Hematopoietic multipotent progenitor cell treated with erythropoietin and hydrocortisone succinate and interleukin-3 and kit ligand, for 8 days (in vitro differentiated cells): Measurements from ENCODE around the gene ERBB4.
"Not testable (repeated sequence)": the region's sequence is repeated elsewhere in the genome, so short reads cannot be mapped to it uniquely, and the experiment has no call there.

ENCODE experiments used
- DNase-seq: peaks from one replicate; pipeline ENCODE4 v3.0.0-alpha.2; 2015

The ERBB4 gene

DNA sequence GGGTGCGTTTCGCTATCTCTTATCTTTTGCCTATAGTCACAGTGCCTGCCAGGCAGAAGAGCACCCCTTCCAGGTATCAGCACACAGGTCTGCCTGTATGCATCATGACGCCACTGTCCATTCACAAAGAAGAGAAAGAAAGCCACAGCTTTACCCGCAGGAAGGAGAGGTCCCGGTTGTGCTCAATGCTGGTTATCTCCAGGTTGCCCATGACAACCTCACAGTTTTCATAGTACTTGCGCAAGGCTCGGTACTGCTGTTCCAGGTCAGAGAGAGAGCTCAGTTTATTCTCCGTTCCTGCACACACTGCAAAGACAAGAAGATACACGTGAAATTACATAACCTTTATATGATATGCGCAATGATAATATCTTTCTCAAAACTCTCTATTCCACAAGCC lies 414.0 kb downstream of the ERBB4 start:
- no peak for DNase-seq

GRCh38 chr2:212119591-212119990 lies 419.0 kb downstream of the ERBB4 start:
- no peak for DNase-seq

- no peak for DNase-seq
Measured at GRCh38 chr2:212117926-212118325, 420.7 kb downstream of the ERBB4 start.

DNA sequence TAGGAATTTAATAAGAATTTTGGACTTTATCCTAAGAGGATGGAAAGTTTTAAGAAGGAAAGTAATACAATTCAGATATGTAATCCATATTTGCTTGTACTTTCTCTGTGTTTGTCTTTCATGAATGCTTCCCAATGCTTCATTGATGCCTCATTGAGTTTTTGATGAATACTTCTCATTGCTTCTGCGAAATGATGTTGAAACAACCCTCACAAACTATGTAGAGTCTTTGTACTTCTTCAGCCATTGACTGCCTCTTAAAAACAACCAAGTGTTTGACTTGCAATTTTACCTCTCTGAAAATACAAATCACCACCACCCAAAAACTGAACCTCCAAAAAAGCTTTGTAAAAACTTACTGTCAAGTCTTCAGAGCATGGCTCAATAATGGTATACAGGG lies 424.1 kb downstream of the ERBB4 start:
- DNase-seq, result no peak

DNA sequence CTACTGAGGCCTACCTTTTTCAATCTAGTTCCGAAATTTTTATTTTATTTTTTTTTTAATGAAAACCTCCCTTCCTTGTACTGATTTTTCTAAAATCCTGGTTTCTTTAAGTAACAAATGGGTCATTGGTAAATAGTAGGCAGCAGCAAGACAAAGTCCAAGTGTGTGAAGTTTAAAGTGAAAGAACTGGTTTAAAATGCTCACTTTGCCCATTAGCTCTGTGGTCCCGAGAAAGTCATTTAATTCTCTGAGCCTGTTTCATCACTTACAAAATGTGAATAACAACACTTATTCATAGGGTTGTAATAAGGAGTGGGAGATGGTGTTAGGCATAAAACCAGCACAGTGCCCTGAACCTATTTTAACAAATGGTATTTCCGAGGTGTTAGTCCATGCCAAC lies 426.2 kb downstream of the ERBB4 start:
- DNase-seq, result no peak

DNA sequence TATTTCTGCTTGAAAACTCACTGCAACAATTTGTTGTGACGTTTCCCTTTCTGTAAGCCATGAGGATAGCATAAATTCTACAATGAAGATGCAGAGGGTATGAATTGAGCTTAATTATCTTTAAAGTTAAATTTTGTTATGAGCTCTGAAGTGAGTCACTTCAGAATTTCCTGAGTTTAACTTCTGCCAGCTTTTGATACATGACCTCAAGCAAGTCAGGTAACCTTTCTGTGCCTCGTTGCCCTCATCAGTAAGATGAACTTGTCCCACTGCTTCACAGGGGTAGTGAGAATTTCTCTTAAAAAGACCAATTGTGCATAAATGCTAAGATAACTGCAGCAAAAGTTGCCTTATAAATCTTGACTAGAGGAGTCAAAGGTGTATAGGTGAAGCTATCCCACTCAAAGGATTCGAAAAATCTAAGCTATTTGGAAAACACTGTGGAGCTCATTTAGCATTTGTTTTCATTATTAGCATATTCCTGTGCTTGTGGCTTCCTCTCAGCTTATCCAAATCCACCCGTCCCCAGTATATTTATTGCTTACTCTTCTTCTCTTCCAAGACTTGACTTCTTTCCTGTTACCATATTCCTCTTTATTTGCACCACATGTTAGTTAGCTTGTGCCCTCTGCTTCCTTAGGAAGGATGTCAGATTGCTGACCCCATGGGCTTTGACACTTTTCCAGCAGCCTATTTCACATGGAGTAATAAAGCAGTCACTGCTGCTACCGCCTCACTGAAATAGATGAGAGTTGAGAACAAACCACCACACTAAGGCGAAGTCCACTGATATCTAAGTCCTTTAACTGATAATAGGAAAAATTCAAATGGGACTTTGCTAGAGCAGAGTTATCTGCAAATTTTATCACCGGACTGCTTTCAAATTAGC lies 428.6 kb downstream of the ERBB4 start:
- no peak for DNase-seq

DNA sequence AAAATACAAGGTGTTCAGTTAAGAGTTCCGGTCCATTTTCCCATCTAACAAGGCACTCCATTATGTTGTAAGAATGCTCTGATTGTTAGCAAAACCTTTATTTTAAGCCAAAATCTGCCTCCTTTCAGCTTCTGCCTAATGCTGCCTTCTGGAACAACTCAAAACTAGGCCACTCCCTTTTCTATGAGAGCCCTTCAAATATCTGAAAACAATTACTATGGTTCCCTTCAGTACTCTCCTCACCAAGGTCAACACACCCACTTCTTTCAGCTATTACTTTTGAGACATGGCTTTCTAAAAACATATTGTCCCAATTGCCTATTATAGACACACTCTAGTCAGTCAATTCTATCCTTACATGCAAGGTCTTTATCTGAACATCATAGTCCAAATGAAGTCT lies 429.4 kb downstream of the ERBB4 start:
- DNase-seq, result no peak

GRCh38 chr2:212107989-212108388 lies 430.6 kb downstream of the ERBB4 start:
- no peak for DNase-seq

DNA sequence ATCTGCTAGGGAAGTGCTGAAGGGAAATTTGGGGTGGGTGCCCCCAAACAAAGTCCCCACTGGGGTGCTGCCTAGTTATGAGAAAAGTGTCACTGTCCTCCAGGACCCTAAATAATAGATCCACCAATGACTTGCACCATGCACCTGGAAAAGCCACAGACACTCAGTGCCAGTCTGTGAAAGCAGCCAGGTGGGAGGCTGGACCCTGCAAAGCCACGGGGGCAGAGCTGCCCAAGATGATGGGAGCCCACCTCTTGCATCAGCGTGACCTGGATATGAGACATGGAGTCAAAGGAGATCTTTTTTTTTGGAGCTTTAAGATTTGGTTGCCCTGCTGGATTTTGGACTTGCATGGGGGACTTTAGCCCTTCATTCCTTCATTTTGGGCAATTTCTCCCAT lies 431.6 kb downstream of the ERBB4 start:
- no peak for DNase-seq

GRCh38 chr2:212106536-212106935 lies 432.1 kb downstream of the ERBB4 start:
- DNase-seq, result not testable (repeated sequence)

DNA sequence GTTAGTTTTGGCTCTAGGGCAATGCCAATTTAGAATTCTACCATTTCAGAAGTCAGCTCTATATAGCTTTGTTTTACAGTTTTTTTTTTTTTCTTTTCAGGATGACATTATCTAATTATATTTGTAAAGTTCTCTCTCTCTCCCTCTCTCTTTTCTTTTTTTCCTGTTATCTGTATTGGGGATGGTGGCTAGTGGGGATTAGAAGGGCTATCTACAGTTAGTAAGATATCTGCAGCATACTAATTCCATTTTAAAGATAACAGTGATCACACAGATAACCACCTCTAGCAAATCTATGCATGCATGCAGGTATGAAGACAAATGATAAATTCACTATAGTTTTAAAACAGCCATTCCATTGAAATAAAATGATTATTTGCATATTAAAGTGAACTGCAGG lies 438.9 kb downstream of the ERBB4 start:
- DNase-seq, result no peak

GRCh38 chr2:212098966-212099365 lies 439.6 kb downstream of the ERBB4 start:
- no peak for DNase-seq

- no peak for DNase-seq
Measured at GRCh38 chr2:212097001-212097400, 441.6 kb downstream of the ERBB4 start.

- no peak for DNase-seq
Measured at GRCh38 chr2:212089873-212090272, 448.7 kb downstream of the ERBB4 start.

- no peak for DNase-seq
Measured at GRCh38 chr2:212088353-212088752, 450.2 kb downstream of the ERBB4 start.

DNA sequence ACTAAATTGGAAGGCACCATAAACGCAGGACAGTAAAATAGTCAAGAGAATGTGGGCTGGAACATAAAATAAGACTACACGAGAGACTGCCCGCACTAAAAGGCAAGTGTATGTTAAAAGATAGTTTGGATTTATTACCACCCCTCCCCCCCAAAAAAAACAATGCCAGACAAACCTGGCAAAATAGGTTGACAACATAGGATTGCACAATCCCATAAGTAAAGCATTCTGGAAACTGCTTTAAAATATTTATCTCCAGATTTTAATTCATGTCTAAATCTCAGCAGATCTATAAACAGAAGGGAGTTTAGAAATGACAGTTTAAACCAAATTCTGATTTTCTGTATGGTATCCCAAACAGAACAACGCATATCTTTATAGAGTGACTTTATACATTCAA lies 455.1 kb downstream of the ERBB4 start:
- DNase-seq, result no peak

GRCh38 chr2:212078103-212078502 lies 460.5 kb downstream of the ERBB4 start:
- no peak for DNase-seq

- no peak for DNase-seq
Measured at GRCh38 chr2:212076456-212076855, 462.1 kb downstream of the ERBB4 start.

DNA sequence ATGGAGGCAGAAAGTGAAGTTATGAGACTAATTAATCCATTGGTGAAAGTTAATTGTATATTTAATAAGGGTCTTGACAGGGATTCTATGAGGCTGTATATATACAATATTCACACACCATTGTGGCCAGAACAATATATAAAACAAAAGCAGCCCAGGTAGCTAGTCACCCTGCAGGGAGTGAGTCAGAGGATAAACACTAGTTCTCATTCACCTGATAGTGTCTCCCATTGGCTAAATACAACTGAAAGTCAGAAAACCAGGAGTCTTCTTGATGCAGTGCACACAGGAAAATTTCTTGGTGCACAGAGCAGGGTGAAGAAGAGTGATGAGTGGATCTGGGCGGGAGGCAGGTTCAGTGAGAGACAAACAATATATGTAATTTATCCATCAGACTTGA lies 465.2 kb downstream of the ERBB4 start:
- DNase-seq, result no peak

- no peak for DNase-seq
Measured at GRCh38 chr2:212066546-212066945, 472.1 kb downstream of the ERBB4 start.

DNA sequence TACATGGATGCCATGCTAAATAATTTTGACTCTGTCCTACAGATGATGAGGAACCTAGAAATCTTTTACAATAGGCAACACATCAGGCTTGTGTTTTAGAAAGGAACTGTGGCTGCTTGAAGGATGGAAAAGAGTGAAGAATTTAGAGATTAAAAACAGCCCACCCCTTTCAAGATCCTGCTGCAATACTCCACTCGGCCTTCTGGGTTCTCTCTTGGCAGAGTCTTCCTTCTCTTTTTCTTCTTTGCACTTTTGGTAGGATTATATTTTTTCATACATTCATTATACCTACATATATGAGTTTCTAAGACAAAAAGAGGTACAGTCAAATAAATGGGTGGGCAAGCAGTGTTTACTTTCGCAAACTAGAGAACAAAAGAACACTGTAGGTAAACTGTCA lies 474.3 kb downstream of the ERBB4 start:
- DNase-seq, result no peak

DNA sequence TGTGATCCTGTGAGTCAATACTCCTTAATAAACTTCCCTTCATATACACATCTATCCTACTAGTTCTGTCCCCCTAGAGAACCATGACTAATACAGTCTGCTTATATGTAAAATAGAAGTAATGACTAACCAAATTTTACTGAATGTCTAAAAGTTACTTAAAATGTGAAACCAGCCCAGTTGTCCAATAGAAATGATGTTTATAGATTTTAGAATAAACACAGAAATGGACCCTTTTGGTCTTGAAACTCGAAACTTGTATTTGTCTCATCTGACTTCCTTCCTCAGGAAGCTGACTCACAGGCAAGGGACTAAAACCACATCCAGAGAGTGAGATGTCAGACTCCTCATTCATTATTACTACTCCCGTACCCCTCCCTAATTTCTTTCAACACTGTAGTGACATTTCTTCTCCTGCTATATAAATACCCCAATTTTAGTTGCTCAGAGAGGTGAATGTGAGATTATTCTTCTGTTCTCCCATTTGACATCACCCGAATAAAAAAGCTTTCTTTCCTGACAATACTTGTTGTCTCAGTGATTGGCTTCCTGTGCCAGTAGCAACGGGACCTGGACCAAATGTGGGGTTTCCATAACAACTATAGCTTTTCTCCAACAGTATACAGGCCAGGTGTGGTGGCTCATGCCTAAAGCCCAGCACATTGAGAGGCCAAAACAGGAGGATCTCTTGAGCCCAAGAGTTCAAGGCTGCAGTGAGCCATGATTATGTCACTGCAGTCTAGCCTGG lies 486.0 kb downstream of the ERBB4 start:
- no peak for DNase-seq

GRCh38 chr2:212050871-212051270 lies 487.7 kb downstream of the ERBB4 start:
- no peak for DNase-seq

DNA sequence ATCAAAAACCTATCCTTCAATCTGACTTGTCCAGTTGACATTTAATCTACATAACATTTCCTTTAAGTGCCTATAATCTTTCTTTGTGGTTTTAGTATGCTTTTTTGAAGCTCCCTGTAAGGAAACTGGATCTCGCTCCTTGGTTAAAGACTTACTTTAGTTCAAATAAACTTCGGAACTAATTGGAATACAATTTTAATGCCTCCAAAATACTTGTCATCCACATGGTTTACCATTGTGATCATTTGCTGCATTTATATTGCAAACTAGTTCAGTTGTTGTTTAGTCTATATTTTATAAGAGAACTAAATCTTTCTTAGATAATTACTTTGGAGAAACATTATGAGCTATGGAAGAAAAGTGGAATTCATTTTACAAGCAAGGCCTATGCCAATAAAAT lies 496.0 kb downstream of the ERBB4 start:
- no peak for DNase-seq
